Measurements from ENCODE around the gene SHC2. TPM values are rescaled to one million over a fixed set of nuclear protein-coding genes. Genes with fewer than 3 reads are reported as not detected.

SHC2 gene
- total RNA-seq, 1 donor from 2014 or later = 26.0 TPM

- TF ChIP-seq POLR2AphosphoS5 (IDR thresholded peaks at IDR 0.05; ENCODE audit: insufficient read depth in 1 of 2, low read depth in 1 of 2) (no peak), CTCF (IDR thresholded peaks at IDR 0.05) (no peak), POLR2A (IDR thresholded peaks at IDR 0.05) (no peak)
- intact Hi-C loops (cut with DNase I) = no loop called here
- Histone ChIP-seq H3K36me3 (no peaks in the 10 kb centered on the region), H3K27me3 (peaks cover 11% of the 10 kb centered on the region), H3K27ac (no peak overlapping the region), H3K4me3 (no peak overlapping the region), H3K4me1 (peaks cover 18% of the 10 kb centered on the region), H3K9me3 (no peaks in the 10 kb centered on the region)
- no peak for DNase-seq (ENCODE audit: extremely low spot score in 2 of 2)
These were observed 53.8 kb downstream of the SHC2 start for GRCh38 chr19:406971-407510.

- Histone ChIP-seq H3K9me3 (no peaks in the 10 kb centered on the region), H3K27me3 (peaks cover 11% of the 10 kb centered on the region), H3K4me1 (peaks cover 22% of the 10 kb centered on the region), H3K4me3 (no peak overlapping the region), H3K36me3 (no peaks in the 10 kb centered on the region), H3K27ac (no peak overlapping the region)
- intact Hi-C loops (cut with DNase I) = no loop called here
- no peak for DNase-seq (ENCODE audit: extremely low spot score in 2 of 2)
- TF ChIP-seq POLR2A (IDR thresholded peaks at IDR 0.05) (no peak), POLR2AphosphoS5 (IDR thresholded peaks at IDR 0.05; ENCODE audit: insufficient read depth in 1 of 2, low read depth in 1 of 2) (no peak), CTCF (IDR thresholded peaks at IDR 0.05) (no peak)
These were observed 54.6 kb downstream of the SHC2 start for GRCh38 chr19:406135-406781.

GRCh38 chr19:405121-405965, 55.5 kb downstream of the SHC2 start:
- Histone ChIP-seq H3K27me3 (peaks cover 11% of the 10 kb centered on the region), H3K4me3 (no peak overlapping the region), H3K27ac (no peak overlapping the region), H3K4me1 (peaks cover 22% of the 10 kb centered on the region), H3K9me3 (no peaks in the 10 kb centered on the region), H3K36me3 (no peaks in the 10 kb centered on the region)
- no peak for DNase-seq (ENCODE audit: extremely low spot score in 2 of 2)
- no peak for TF ChIP-seq CTCF (IDR thresholded peaks at IDR 0.05)
- no peak for TF ChIP-seq POLR2AphosphoS5 (IDR thresholded peaks at IDR 0.05; ENCODE audit: insufficient read depth in 1 of 2, low read depth in 1 of 2)
- no peak for TF ChIP-seq POLR2A (IDR thresholded peaks at IDR 0.05)
- intact Hi-C loops (cut with DNase I) = no loop called here

GRCh38 chr19:403221-404027, 57.4 kb downstream of the SHC2 start:
- Histone ChIP-seq H3K9me3 (no peaks in the 10 kb centered on the region), H3K4me3 (no peak overlapping the region), H3K27ac (no peak overlapping the region), H3K4me1 (peaks cover 10% of the 10 kb centered on the region), H3K27me3 (peaks cover 6% of the 10 kb centered on the region), H3K36me3 (no peaks in the 10 kb centered on the region)
- TF ChIP-seq CTCF (IDR thresholded peaks at IDR 0.05) = no peak
- TF ChIP-seq POLR2AphosphoS5 (IDR thresholded peaks at IDR 0.05; ENCODE audit: insufficient read depth in 1 of 2, low read depth in 1 of 2) = no peak
- no peak for TF ChIP-seq POLR2A (IDR thresholded peaks at IDR 0.05)
- intact Hi-C loops (cut with DNase I) = no loop called here
- DNase-seq (ENCODE audit: extremely low spot score in 2 of 2) = no peak

Measured in vagina (tissue), 2 donors.